Left kidney (tissue), 2 donors: ENCODE data around the gene DLG2. TPM values are rescaled to one million over a fixed set of nuclear protein-coding genes. Genes with fewer than 3 reads are reported as not detected.

Source experiments
- DNase-seq: peaks from one replicate; pipeline ENCODE4 v3.0.0-alpha.2; 2013
- polyA plus RNA-seq: library from polyadenylated mRNA; unstranded; fragments of 120-200 nt; gene quantifications from one replicate; pipeline ENCODE4 v1.2.1, GENCODE V29; 2013; ENCODE audit not compliant: insufficient read length

The DLG2 gene
- polyA plus RNA-seq, 1 donor = 13.4 TPM

DNA sequence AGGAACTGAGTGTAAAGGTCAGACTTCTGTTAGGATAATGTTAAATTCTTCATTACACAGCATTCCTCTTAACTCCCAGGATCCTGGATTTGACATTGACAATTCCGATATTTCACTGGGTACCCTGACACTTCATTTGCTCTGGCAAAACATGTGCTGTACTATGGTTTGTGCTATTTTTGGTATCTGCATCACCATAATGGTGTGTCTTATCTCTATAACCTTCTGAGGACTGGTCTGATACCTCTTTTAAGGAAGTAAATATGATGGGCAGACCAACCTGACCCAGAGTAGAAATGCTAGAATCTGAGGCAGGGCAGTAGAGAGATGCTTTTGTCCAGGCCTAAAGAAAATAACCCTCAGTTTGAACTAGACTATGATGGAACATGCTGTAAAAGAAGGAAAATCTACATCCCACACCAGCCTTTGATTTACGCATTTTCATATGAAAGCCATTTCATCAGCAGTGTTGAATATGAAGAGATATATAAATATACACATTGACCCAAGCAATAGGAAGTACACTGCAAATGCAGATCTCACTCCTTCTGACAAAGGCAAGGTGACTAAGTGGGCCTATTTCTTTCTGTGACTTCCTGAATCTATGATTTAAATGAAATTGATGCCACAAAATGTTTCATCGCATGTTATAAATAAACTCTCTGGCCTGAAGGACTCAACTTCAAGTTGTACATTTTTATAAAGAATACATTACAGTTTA is 966.7 kb downstream of the DLG2 start:
- no peak for DNase-seq

- DNase-seq = no peak
Observed at GRCh38 chr11:84655712-84656111, 971.4 kb downstream of the DLG2 start.

DNA sequence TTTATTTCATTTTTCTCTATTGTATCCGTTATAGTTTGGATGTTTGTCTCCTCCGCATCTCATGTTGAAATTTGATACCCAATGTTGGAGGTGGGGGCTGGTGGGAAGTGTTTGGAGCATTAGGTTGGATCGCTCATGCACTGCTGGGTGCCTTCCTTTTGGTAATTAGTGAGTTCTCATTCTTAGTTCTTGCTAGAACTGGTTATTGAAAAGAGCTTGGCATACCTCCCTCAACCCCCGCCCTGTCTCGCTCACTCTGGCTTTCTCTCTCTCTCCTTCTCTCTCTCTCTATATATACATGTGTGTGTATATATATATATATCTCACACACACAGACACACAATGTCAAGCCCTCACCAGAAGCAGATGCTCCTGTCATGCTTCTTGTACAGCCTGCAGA is 978.7 kb downstream of the DLG2 start:
- no peak for DNase-seq

DNA sequence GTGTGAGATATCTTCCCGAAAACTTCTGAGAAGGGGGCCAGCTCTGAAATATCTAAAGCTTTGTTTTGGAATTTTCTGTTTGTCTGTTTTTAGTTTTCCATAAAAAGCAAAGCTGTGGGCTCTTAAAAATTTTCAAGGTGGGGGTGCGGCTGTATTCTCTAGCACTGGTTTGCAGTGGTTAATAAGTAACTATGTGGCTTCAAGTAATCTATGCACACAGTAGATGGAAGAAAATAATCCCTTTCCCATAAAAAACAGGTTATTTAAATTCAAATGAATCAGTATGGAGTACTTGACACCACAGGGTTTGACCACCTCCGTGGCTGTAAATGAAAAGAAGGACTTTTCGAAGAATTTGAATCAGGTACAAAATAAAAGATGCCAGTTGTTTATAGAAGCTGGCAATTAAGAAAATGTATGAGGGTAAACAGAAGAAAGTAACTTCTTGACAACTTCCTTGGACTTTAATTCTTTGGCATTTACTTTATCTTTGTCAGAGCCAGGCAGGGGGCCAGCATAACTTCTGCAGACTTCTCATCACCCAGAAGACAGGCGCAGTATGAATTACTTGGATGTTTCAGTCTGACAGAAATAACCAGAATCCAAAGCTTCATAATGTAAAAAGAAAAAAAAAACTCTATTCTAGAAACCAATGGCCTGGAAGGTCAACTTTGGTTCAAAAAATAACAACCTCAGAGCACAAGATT is 981.0 kb downstream of the DLG2 start:
- no peak for DNase-seq

DNA sequence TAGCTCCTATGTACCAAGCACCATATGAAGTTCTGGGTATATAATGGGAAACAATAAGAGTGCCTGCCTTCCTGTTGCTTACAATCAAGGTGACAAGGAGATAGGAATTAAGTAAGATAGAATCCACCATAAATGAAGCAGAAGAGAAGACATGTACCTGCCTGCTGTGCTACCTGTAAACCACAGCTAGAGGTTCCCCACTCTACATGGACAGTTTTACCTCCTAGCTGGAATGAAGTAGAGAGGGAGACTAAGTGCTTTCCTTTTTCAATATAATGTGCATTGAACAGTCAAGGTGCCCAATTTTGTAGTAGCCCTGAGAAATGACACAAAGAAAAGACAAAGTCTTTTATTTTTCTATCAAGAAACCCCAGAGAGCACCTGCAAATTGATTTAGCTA is 984.6 kb downstream of the DLG2 start:
- no peak for DNase-seq

DNA sequence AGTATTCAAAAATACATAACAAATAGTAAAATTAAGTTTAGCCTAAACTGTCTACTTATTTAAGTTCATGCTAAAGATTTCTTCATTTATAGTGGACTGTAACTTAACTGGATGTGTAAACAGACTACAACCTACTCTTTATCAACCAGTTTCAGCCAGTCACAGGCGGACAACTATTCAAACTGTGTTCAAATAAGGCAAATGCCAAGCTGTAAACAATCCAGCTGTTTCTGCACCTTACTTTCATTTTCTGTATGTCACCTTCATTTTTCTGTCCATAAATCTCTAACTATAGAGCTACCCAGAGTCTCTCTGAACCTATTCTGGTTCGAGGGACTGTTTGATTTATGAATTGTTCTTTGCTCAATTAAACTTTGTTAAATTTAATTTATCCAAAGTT is 992.8 kb downstream of the DLG2 start:
- no peak for DNase-seq

- DNase-seq = no peak
Observed at GRCh38 chr11:84628871-84629620, 998.1 kb downstream of the DLG2 start.

GRCh38 chr11:84626256-84626655 is 1000.9 kb downstream of the DLG2 start:
- DNase-seq = no peak

DNA sequence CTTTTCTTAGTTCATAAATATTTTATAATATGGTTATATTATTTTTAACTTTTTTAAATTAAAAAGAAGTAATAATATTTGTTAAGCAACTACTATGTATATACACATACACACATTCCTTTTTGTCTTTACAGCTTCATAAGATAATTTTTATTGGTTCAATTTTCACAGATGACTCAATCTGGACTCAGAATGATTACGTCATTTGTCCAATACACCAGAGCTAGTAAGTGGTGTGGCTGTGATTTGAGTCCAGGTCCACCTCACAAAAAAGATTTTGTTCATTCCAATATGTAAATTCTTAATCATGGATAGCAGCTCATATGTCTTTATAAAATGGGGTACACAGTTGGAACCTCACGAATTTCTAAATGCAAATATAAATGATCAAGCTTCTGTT is 1014.5 kb downstream of the DLG2 start:
- no peak for DNase-seq

DNA sequence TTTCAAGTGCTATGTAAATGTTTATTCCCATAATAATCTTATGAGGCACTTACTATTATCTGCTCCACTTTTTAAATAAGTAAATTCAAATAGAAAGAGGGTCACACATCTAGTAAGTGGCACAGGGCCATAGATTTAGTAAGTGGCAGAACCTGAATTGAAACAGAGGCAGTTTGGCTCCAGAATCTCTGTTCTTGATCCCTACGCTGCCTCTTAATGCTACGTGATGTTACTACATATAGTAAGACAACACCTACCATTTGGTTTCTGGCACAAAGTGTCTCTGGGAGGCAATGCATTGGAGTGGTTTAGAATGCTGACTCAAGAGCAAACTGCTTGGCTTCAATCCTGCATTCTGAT is 1018.3 kb downstream of the DLG2 start:
- no peak for DNase-seq

DNA sequence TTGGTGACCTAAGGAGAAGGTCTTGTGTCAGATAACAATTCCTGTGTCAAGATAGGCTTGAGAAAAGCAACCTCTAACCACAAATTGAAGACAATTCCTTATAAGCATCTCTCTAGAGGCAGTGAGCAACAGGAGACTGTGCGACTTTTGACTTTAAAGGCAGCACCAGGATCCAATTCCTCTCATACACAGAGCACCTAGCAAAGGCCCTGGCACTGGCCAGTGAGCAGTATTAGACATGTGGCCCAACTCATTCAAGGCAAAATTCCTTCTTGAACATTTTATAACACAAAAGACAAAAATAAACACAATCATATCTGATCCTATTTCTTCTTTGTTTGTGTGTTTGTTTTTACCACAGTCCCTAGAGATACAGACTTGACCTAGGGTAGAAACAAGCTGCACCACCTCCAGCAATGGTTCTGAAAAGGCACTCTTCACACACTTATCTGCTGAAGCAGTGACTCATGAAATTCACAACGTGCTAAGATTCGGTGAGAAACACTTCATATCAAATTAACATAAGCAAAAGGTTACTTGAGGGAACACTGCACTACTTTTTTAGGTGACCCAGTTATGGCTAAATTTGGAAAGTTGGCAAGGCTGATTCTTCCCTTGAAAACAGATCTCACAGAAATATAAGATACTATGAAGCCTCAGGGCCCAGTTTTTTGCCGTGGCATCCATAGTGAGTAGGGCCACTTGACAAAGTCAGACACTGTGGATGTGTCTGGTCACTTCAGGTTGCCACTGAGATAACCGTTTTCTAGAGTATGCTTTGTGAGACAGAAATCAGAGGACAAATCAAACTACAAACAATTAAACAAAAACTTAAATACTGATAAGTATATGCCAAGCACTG is 1018.9 kb downstream of the DLG2 start:
- DNase-seq = no peak

DNA sequence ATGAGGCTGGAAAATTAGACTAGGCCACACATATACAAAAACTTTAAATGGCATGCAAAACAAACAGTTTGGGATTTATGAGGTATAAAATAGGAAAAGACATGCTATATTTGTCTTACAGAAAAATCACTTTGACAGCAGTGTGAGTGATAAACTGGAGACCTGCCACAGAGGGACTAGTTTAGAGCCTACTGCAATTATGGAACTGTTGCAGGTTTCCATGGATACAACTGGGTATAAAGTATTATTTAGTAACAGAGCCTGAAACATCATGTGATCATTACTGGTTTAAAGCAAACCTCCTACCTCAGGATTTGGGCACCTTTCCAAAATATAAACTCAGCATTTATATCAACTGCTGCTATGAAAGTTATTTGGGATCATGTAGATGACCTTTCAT is 1032.5 kb downstream of the DLG2 start:
- DNase-seq = no peak

- DNase-seq = no peak
Observed at GRCh38 chr11:84590106-84590505, 1037.0 kb downstream of the DLG2 start.

GRCh38 chr11:84588131-84588829 is 1038.9 kb downstream of the DLG2 start:
- DNase-seq = no peak

DNA sequence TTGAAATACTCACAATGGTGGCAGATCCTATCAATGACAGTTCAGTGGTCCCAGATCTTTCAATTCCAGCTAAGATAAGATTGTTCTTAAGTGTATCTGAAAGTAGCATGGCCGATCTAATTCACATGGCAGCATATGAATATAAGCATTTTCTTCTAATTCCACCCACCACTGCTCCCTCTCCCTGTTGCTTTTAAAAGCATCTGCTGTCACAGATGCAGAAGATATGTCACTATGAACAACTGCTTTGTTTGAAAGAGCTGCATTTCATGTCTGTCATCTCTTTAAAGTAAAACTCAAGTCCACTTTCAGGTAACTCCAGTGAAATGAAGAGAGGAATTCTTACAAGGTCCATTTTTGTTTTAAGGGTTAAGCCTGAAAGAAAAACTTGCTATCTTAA is 1044.0 kb downstream of the DLG2 start:
- no peak for DNase-seq

- no peak for DNase-seq
Observed at GRCh38 chr11:84581083-84581482, 1046.1 kb downstream of the DLG2 start.

- no peak for DNase-seq
Observed at GRCh38 chr11:84580428-84580827, 1046.7 kb downstream of the DLG2 start.

DNA sequence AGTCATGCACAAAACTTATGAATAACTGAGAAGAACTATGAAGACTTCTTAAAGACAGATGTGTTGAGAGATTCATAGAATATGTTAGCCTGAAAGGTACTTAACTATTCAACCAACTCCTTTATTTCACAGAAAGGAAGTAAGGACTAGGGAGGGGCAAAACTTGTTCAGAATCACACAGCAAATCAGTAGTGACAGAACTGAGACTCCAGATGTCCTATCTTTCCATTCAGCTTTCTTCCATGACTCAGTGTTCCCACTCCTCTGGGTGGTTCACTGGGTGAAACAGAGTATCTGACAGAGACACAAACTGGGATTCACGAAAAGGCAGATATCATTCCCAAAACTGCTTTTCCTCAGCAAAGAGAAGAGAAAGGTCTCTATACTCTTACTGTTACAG is 1053.3 kb downstream of the DLG2 start:
- no peak for DNase-seq

GRCh38 chr11:84566671-84567070 is 1060.5 kb downstream of the DLG2 start:
- DNase-seq = no peak

GRCh38 chr11:84564867-84565184 is 1062.3 kb downstream of the DLG2 start:
- no peak for DNase-seq

GRCh38 chr11:84564180-84564866 is 1062.8 kb downstream of the DLG2 start:
- DNase-seq = no peak
